RWPE2 (cell line): Measurements from ENCODE around the gene JTB.
"Not testable (repeated sequence)": the region's sequence is repeated elsewhere in the genome, so short reads cannot be mapped to it uniquely, and the experiment has no call there.

ENCODE experiments used
- ATAC-seq: fragments of 200-7000 bp; cut with Tn5 transposase; 3 replicates; pipeline ENCODE4 v1.9.1; 2021; ENCODE audit warnings: low read depth
- DNase-seq: peaks from one replicate; pipeline ENCODE4 v3.0.0-alpha.2; 2020; ENCODE audit warnings: low spot score
- H3K27ac ChIP-seq: fragments of 450-650 bp; 2 replicates; pipeline ENCODE4 v1.5.1; 2017; ENCODE audit warnings: mild to moderate bottlenecking; ENCODE audit not compliant: poor library complexity, severe bottlenecking
- H3K27me3 ChIP-seq: fragments of 250-450 bp; sonication (Bioruptor Pico); 2 replicates; pipeline ENCODE4 v1.5.1; 2021; ENCODE audit warnings: mild to moderate bottlenecking, moderate library complexity; ENCODE audit not compliant: insufficient read depth, poor library complexity, severe bottlenecking
- H3K36me3 ChIP-seq: fragments of 250-450 bp; sonication (Bioruptor Pico); 2 replicates; pipeline ENCODE4 v1.5.1; 2020; ENCODE audit warnings: low read depth, mild to moderate bottlenecking, moderate library complexity
- H3K4me1 ChIP-seq: fragments of 250-450 bp; sonication (Bioruptor Pico); 2 replicates; pipeline ENCODE4 v1.5.1; 2021; ENCODE audit warnings: mild to moderate bottlenecking, moderate library complexity; ENCODE audit not compliant: insufficient read depth, poor library complexity, severe bottlenecking
- H3K4me3 ChIP-seq: fragments of 250-450 bp; sonication (Bioruptor Pico); 2 replicates; pipeline ENCODE4 v1.5.1; 2021; ENCODE audit warnings: mild to moderate bottlenecking, moderate library complexity; ENCODE audit not compliant: severe bottlenecking
- H3K9me3 ChIP-seq: fragments of 250-450 bp; sonication (Bioruptor Pico); 2 replicates; pipeline ENCODE4 v1.5.1; 2021; ENCODE audit warnings: mild to moderate bottlenecking, moderate library complexity; ENCODE audit not compliant: severe bottlenecking
- CTCF ChIP-seq: fragments of 450-650 bp; IDR thresholded peaks from one replicate; pipeline ENCODE4 v1.5.1; 2017; ENCODE audit warnings: mild to moderate bottlenecking, moderate library complexity; ENCODE audit not compliant: poor library complexity, severe bottlenecking

The JTB gene

GRCh38 chr1:153985941-153986761, 8.7 kb upstream of the JTB start, which contains the start of gene RAB13:
RAB13 (minus strand) TSS chr1:153986339; CDS start chr1:153986236, 103 bp downstream.
- Histone ChIP-seq H3K4me1 (peaks cover 12% of the 10 kb centered on the region), H3K4me3 (peak within 1 kb of the TSS; percentile 40), H3K9me3 (no peaks in the 10 kb centered on the region), H3K27ac (peak within 1 kb of the TSS; percentile 71), H3K27me3 (no peaks in the 10 kb centered on the region), H3K36me3 (peaks cover 25% of the 10 kb centered on the region)
- ATAC-seq (peak; percentile 86), DNase-seq (peak; percentile 84)
- TF ChIP-seq CTCF = no peak

GRCh38 chr1:153985341-153985912, 8.0 kb upstream of the JTB start:
- Histone ChIP-seq H3K4me3 (peak overlapping the region; percentile 40), H3K36me3 (peaks cover 22% of the 10 kb centered on the region), H3K4me1 (peaks cover 12% of the 10 kb centered on the region), H3K27ac (peak overlapping the region; percentile 71), H3K27me3 (no peaks in the 10 kb centered on the region), H3K9me3 (no peaks in the 10 kb centered on the region)
- TF ChIP-seq CTCF = no peak
- peak; percentile 2; the same call in 1 of the 3 replicates for ATAC-seq
- DNase-seq = no peak

GRCh38 chr1:153984123-153984894, 6.8 kb upstream of the JTB start:
- DNase-seq (no peak), ATAC-seq (no peak)
- Histone ChIP-seq H3K36me3 (peaks cover 22% of the 10 kb centered on the region), H3K27me3 (no peaks in the 10 kb centered on the region), H3K4me3 (no peak overlapping the region), H3K27ac (peak overlapping the region; percentile 71), H3K4me1 (peaks cover 8% of the 10 kb centered on the region), H3K9me3 (no peaks in the 10 kb centered on the region)
- no peak for TF ChIP-seq CTCF

GRCh38 chr1:153981735-153982134, 4.3 kb upstream of the JTB start:
- H3K4me3 ChIP-seq, H3K9me3 ChIP-seq, H3K27me3 ChIP-seq, DNase-seq, H3K27ac ChIP-seq, ATAC-seq, H3K4me1 ChIP-seq: not testable (repeated sequence)
- H3K36me3 ChIP-seq = peaks cover 27% of the 10 kb centered on the region

GRCh38 chr1:153979091-153979490, 1.6 kb upstream of the JTB start:
- H3K9me3 ChIP-seq, DNase-seq, H3K27me3 ChIP-seq, H3K27ac ChIP-seq, H3K4me3 ChIP-seq, ATAC-seq, H3K4me1 ChIP-seq: not testable (repeated sequence)
- H3K36me3 ChIP-seq = peaks cover 45% of the 10 kb centered on the region
